OCI-LY7 (cell line): ENCODE measurements around the gene CNTN4.

Experiments used
- EZH2phosphoT487 ChIP-seq: fragments of 200-600 bp; sonication (generic); IDR thresholded peaks from 2 replicates; pipeline ENCODE4 v1.6.1; 2018; ENCODE audit warnings: low read depth, borderline replicate concordance, mild to moderate bottlenecking, mixed run types, antibody characterized with exemption, low read length, moderate library complexity, mixed read lengths
- TF ChIP-seq, protein P1 (sequence below): fragments of 200-600 bp; sonication (generic); conservative IDR thresholded peaks from 2 replicates; pipeline ENCODE4 v1.5.1; 2014; ENCODE audit warnings: mild to moderate bottlenecking, antibody characterized with exemption, low read length, moderate library complexity, mixed read lengths

DNA sequence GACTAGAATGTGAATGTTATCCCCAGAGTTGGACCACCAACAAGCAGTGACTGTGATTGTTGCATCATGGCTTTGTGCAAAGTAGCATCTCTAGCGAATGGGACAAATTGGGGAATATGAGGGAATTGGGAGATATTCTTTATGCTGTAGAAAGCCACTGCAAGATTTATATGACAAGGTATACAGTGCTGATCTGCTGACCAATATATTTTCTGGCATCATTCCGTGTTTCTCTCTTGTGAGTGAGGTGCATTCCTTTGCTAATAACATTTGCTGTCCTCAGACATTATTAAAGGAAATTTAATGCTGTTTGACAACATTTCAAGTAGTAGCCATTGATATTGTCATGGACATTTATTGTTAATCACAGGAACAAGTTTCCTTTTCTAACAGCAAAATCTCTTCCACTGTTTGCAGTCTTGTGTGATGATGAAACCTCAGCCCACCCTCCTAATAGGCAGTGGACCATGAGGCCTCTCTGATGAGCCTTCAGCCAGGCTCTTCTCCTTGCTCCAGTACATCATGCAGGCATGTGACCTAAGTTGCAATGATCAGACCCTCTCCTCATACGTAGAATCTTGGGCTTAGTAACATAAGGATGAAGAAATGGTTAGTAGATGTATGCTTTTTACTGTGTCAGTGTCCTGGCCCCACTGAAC lies 16.1 kb downstream of the CNTN4 start:
- TF ChIP-seq, protein P1, sequence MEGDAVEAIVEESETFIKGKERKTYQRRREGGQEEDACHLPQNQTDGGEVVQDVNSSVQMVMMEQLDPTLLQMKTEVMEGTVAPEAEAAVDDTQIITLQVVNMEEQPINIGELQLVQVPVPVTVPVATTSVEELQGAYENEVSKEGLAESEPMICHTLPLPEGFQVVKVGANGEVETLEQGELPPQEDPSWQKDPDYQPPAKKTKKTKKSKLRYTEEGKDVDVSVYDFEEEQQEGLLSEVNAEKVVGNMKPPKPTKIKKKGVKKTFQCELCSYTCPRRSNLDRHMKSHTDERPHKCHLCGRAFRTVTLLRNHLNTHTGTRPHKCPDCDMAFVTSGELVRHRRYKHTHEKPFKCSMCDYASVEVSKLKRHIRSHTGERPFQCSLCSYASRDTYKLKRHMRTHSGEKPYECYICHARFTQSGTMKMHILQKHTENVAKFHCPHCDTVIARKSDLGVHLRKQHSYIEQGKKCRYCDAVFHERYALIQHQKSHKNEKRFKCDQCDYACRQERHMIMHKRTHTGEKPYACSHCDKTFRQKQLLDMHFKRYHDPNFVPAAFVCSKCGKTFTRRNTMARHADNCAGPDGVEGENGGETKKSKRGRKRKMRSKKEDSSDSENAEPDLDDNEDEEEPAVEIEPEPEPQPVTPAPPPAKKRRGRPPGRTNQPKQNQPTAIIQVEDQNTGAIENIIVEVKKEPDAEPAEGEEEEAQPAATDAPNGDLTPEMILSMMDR = no peak
- TF ChIP-seq EZH2phosphoT487 = no peak
